Measurements from ENCODE around the gene SYNDIG1L. TPM values are rescaled to one million over a fixed set of nuclear protein-coding genes. Genes with fewer than 3 reads are reported as not detected.

Gene SYNDIG1L
- total and polyA plus RNA-seq, 2 of the 8 experiments (the other 6 are each of a cell fraction or from before 2014, with no cell fraction given), result 3.0 to 3.2 TPM

DNA sequence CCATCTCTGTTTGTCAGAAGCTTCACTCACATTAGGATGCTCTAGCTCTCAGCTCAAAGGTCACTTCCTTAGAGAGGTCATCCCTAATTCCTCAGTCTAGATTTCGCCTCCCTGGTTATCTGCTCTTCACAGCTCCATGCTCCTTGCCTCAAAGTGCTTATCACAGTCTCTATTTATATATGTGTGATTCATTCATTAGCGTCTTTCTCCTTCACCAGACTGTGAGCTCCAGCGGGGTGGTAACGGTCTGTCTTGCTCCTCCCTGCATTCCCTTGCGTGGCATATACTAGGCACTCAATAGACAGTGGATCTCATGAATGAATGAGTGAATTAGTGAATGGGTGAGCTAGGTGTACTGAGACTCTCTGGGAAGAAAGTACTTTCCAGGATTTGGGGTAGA, 6.9 kb downstream of the SYNDIG1L start:
- no peak overlapping the region for H4K8ac ChIP-seq (ENCODE audit: extremely low read depth, insufficient read depth, low read length)
- H3K27ac ChIP-seq (ENCODE audit: low read depth, low read length), result no peak overlapping the region
- WGBS, 2 experiments (ENCODE audit: extremely low coverage in 1 of 2, insufficient coverage in 1 of 2, insufficient read length in 1 of 2, insufficient replicate concordance in 2 of 2, low coverage in 1 of 2, low lambda C conversion rate in 2 of 2, missing lambda C conversion rate in 1 of 2), result 93% methylated on average over 5 of the region's 5 CpGs; no CpG with 5 or more reads in 1 of the 2 experiments
- no peak overlapping the region for H2BK120ac ChIP-seq (replicated peaks; ENCODE audit: low read depth, low read length)
- H3K56ac ChIP-seq (replicated peaks; ENCODE audit: insufficient read length, low read depth, low read length), result no peak overlapping the region
- no peaks in the 10 kb centered on the region for H3K79me2 ChIP-seq (ENCODE audit: control insufficient read depth in 1 of 2, insufficient read depth in 2 of 2, low read length in 2 of 2)
- no peak overlapping the region for H3K14ac ChIP-seq (ENCODE audit: insufficient read length)
- FAIRE-seq (no peak), DNase-seq (ENCODE audit: low read depth in 1 of 2, low spot score in 2 of 2) (no peak)
- TF ChIP-seq SP2 (IDR thresholded peaks at IDR 0.05; ENCODE audit: low read length) (no peak), GTF2F1 (IDR thresholded peaks at IDR 0.05; ENCODE audit: borderline replicate concordance, low read depth, low read length) (no peak), PHF8 (conservative IDR thresholded peaks at IDR 0.05; ENCODE audit: low read depth, low read length) (no peak), RBBP5 (IDR thresholded peaks at IDR 0.05; ENCODE audit: borderline replicate concordance, low read depth, low read length) (no peak), EP300 (IDR thresholded peaks at IDR 0.05; ENCODE audit: borderline replicate concordance in 1 of 2, low read depth in 2 of 2, low read length in 2 of 2) (no peak), HDAC2 (IDR thresholded peaks at IDR 0.05; ENCODE audit: borderline replicate concordance in 1 of 2, low read depth in 2 of 2, low read length in 2 of 2) (no peak)
- H2BK12ac ChIP-seq (ENCODE audit: low read depth, low read length), result no peak overlapping the region
- H3K9ac ChIP-seq (replicated peaks in 1 of 4; ENCODE audit: extremely low read depth in 1 of 4, low read depth in 3 of 4, low read length in 3 of 4), result no peak overlapping the region
- H4K20me1 ChIP-seq (replicated peaks in 1 of 2; ENCODE audit: control insufficient read depth in 1 of 2, insufficient read depth in 2 of 2, low read length in 2 of 2), result no peaks in the 10 kb centered on the region
- H2BK20ac ChIP-seq (ENCODE audit: low read length), result no peak overlapping the region
- H4K5ac ChIP-seq (ENCODE audit: insufficient read length, low read depth, low read length), result no peak overlapping the region
- peaks cover 0 to 2% (median 0%) of the 10 kb centered on the region in 4 experiments; a peak in 1 of 7 replicates for H3K27me3 ChIP-seq (replicated peaks in 1 of 4; ENCODE audit: control insufficient read depth in 3 of 4, extremely low read depth in 1 of 4, insufficient read depth in 3 of 4, low read length in 3 of 4)
- no peak overlapping the region for H3K4me2 ChIP-seq (ENCODE audit: insufficient read depth in 1 of 2, low read depth in 2 of 2, low read length in 2 of 2)
- CTCF ChIA-PET (ENCODE audit: partially characterized antibody), result interaction anchor here (0.5 to 3.4 kb wide), 4 partner anchors 19 to 124 kb away, joined by 3 to 13 read pairs (median 7); no protein-coding TSS in a partner anchor
- H3K79me1 ChIP-seq (ENCODE audit: low read depth, low read length), result no peaks in the 10 kb centered on the region; the same call in 1 of the 2 replicates
- no peak overlapping the region for H2BK5ac ChIP-seq (ENCODE audit: low read depth, low read length)
- peaks cover 5 to 24% (median 12%) of the 10 kb centered on the region in 4 experiments for H3K4me1 ChIP-seq (replicated peaks in 1 of 4; ENCODE audit: control insufficient read depth in 3 of 4, insufficient read depth in 4 of 4, low read length in 3 of 4)
- no peak overlapping the region for H2AFZ ChIP-seq (ENCODE audit: low read length)
- no peak overlapping the region for H3K4me3 ChIP-seq (ENCODE audit: extremely low read depth in 1 of 4, insufficient read depth in 2 of 4, low read depth in 3 of 4, low read length in 4 of 4)
- H2BK15ac ChIP-seq (ENCODE audit: low read length), result no peak overlapping the region
- H4K91ac ChIP-seq (replicated peaks; ENCODE audit: insufficient read length, low read length), result no peak overlapping the region
- H3K23ac ChIP-seq (ENCODE audit: insufficient read length), result no peak overlapping the region
- no peaks in the 10 kb centered on the region for H3K23me2 ChIP-seq (ENCODE audit: low read depth, low read length)
- H3K36me3 ChIP-seq (ENCODE audit: control insufficient read depth in 2 of 4, insufficient read depth in 4 of 4, low read length in 3 of 4), result no peaks in the 10 kb centered on the region
- no peak overlapping the region for H3K4ac ChIP-seq (replicated peaks; ENCODE audit: insufficient read length, low read depth, low read length)
- POLR2A ChIA-PET (ENCODE audit: partially characterized antibody), result interaction anchor here (1.0 to 1.3 kb wide), 2 partner anchors 9 to 10 kb away, joined by 4 to 7 read pairs; no protein-coding TSS in a partner anchor
- H3K9me3 ChIP-seq (ENCODE audit: insufficient read depth in 2 of 2, low read depth in 1 of 2, low read length in 1 of 2), result no peaks in the 10 kb centered on the region
- no peak overlapping the region for H3K18ac ChIP-seq (ENCODE audit: extremely low read depth, low read length)
- H2AK5ac ChIP-seq (ENCODE audit: low read depth, low read length), result no peak overlapping the region

All from H1 (cell line).